ENCODE results near the gene THADA.
A peak's percentile ranks its signal among the peaks of the same experiment; 100 is the strongest.

Gene THADA

GRCh38 chr2:43438858-43439655 lies 156.8 kb downstream of the THADA start:
- DNase-seq = no peak

GRCh38 chr2:43438342-43438741 lies 157.5 kb downstream of the THADA start:
- DNase-seq = no peak

GRCh38 chr2:43437363-43437762 lies 158.5 kb downstream of the THADA start:
- DNase-seq = no peak

GRCh38 chr2:43436431-43436830 lies 159.4 kb downstream of the THADA start:
- DNase-seq = no peak

- no peak for DNase-seq
Observed at GRCh38 chr2:43435746-43436145, 160.1 kb downstream of the THADA start.

- no peak for DNase-seq
Observed at GRCh38 chr2:43430489-43430888, 165.3 kb downstream of the THADA start.

- no peak for DNase-seq
Observed at GRCh38 chr2:43429369-43429768, 166.5 kb downstream of the THADA start.

- no peak for DNase-seq
Observed at GRCh38 chr2:43427032-43427424, 168.8 kb downstream of the THADA start.

GRCh38 chr2:43426305-43427031 lies 169.4 kb downstream of the THADA start:
- peak; percentile 48 for DNase-seq

- DNase-seq = no peak
Observed at GRCh38 chr2:43425659-43426058, 170.2 kb downstream of the THADA start.

- DNase-seq = no peak
Observed at GRCh38 chr2:43424262-43425207, 171.3 kb downstream of the THADA start.

- DNase-seq = no peak
Observed at GRCh38 chr2:43423941-43424261, 171.9 kb downstream of the THADA start.

GRCh38 chr2:43421194-43421593 lies 174.6 kb downstream of the THADA start:
- DNase-seq = no peak

GRCh38 chr2:43420389-43420801 lies 175.4 kb downstream of the THADA start:
- no peak for DNase-seq

GRCh38 chr2:43419876-43420275 lies 176.0 kb downstream of the THADA start:
- no peak for DNase-seq

GRCh38 chr2:43419243-43419642 lies 176.6 kb downstream of the THADA start:
- no peak for DNase-seq

- no peak for DNase-seq
Observed at GRCh38 chr2:43418680-43419079, 177.2 kb downstream of the THADA start.

- DNase-seq = no peak
Observed at GRCh38 chr2:43417300-43417699, 178.5 kb downstream of the THADA start.

GRCh38 chr2:43415592-43415991 lies 180.2 kb downstream of the THADA start:
- no peak for DNase-seq

GRCh38 chr2:43414586-43415135 lies 181.2 kb downstream of the THADA start:
- DNase-seq = no peak

- DNase-seq = no peak
Observed at GRCh38 chr2:43414033-43414432, 181.8 kb downstream of the THADA start.

- no peak for DNase-seq
Observed at GRCh38 chr2:43412114-43412753, 183.6 kb downstream of the THADA start.

Measured in midbrain (tissue), 1 donor.